ENCODE measurements around the gene IDNK. TPM values are rescaled to one million over a fixed set of nuclear protein-coding genes. Genes with fewer than 3 reads are reported as not detected.

The IDNK gene
- total RNA-seq, 1 donor from 2014 or later, result 3.9 TPM

GRCh38 chr9:83584995-83585394, 37.9 kb upstream of the IDNK start:
- H3K27ac Mint-ChIP-seq (ENCODE audit: unreplicated experiment), result no peak overlapping the region
- no peak for TF ChIP-seq CTCF (IDR thresholded peaks at IDR 0.05; ENCODE audit: unreplicated experiment)
- no peaks in the 10 kb centered on the region for H3K4me1 Mint-ChIP-seq (ENCODE audit: unreplicated experiment)
- H3K9me3 Mint-ChIP-seq (ENCODE audit: unreplicated experiment), result no peaks in the 10 kb centered on the region
- H3K27me3 Mint-ChIP-seq (ENCODE audit: unreplicated experiment), result no peaks in the 10 kb centered on the region
- H3K4me3 Mint-ChIP-seq (ENCODE audit: unreplicated experiment), result no peak overlapping the region
- DNase-seq (ENCODE audit: low spot score), result no peak
- no peaks in the 10 kb centered on the region for H3K36me3 Mint-ChIP-seq (ENCODE audit: low read depth, unreplicated experiment)

- H3K27ac Mint-ChIP-seq (ENCODE audit: unreplicated experiment), result no peak overlapping the region
- H3K4me1 Mint-ChIP-seq (ENCODE audit: unreplicated experiment), result no peaks in the 10 kb centered on the region
- no peak overlapping the region for H3K4me3 Mint-ChIP-seq (ENCODE audit: unreplicated experiment)
- H3K36me3 Mint-ChIP-seq (ENCODE audit: low read depth, unreplicated experiment), result no peaks in the 10 kb centered on the region
- DNase-seq (ENCODE audit: low spot score), result no peak
- TF ChIP-seq CTCF (IDR thresholded peaks at IDR 0.05; ENCODE audit: unreplicated experiment), result no peak
- no peaks in the 10 kb centered on the region for H3K9me3 Mint-ChIP-seq (ENCODE audit: unreplicated experiment)
- no peaks in the 10 kb centered on the region for H3K27me3 Mint-ChIP-seq (ENCODE audit: unreplicated experiment)
These were observed 34.7 kb upstream of the IDNK start for GRCh38 chr9:83588256-83588655.

GRCh38 chr9:83596899-83597504, 25.9 kb upstream of the IDNK start:
- H3K27ac Mint-ChIP-seq (ENCODE audit: unreplicated experiment), result no peak overlapping the region
- H3K27me3 Mint-ChIP-seq (ENCODE audit: unreplicated experiment), result peaks cover 4% of the 10 kb centered on the region
- no peaks in the 10 kb centered on the region for H3K36me3 Mint-ChIP-seq (ENCODE audit: low read depth, unreplicated experiment)
- peak; percentile 89 for TF ChIP-seq CTCF (IDR thresholded peaks at IDR 0.05; ENCODE audit: unreplicated experiment)
- no peaks in the 10 kb centered on the region for H3K9me3 Mint-ChIP-seq (ENCODE audit: unreplicated experiment)
- peak; percentile 63 for DNase-seq (ENCODE audit: low spot score)
- H3K4me3 Mint-ChIP-seq (ENCODE audit: unreplicated experiment), result no peak overlapping the region
- H3K4me1 Mint-ChIP-seq (ENCODE audit: unreplicated experiment), result no peaks in the 10 kb centered on the region

- no peak overlapping the region for H3K27ac Mint-ChIP-seq (ENCODE audit: unreplicated experiment)
- no peak for TF ChIP-seq CTCF (IDR thresholded peaks at IDR 0.05; ENCODE audit: unreplicated experiment)
- no peaks in the 10 kb centered on the region for H3K9me3 Mint-ChIP-seq (ENCODE audit: unreplicated experiment)
- no peaks in the 10 kb centered on the region for H3K36me3 Mint-ChIP-seq (ENCODE audit: low read depth, unreplicated experiment)
- H3K27me3 Mint-ChIP-seq (ENCODE audit: unreplicated experiment), result peaks cover 4% of the 10 kb centered on the region
- no peak for DNase-seq (ENCODE audit: low spot score)
- H3K4me1 Mint-ChIP-seq (ENCODE audit: unreplicated experiment), result no peaks in the 10 kb centered on the region
- no peak overlapping the region for H3K4me3 Mint-ChIP-seq (ENCODE audit: unreplicated experiment)
These were observed 24.5 kb upstream of the IDNK start for GRCh38 chr9:83598487-83598886.

- H3K36me3 Mint-ChIP-seq (ENCODE audit: low read depth, unreplicated experiment), result no peaks in the 10 kb centered on the region
- H3K9me3 Mint-ChIP-seq (ENCODE audit: unreplicated experiment), result no peaks in the 10 kb centered on the region
- H3K4me3 Mint-ChIP-seq (ENCODE audit: unreplicated experiment), result no peak overlapping the region
- TF ChIP-seq CTCF (IDR thresholded peaks at IDR 0.05; ENCODE audit: unreplicated experiment), result no peak
- H3K27ac Mint-ChIP-seq (ENCODE audit: unreplicated experiment), result no peak overlapping the region
- DNase-seq (ENCODE audit: low spot score), result no peak
- H3K27me3 Mint-ChIP-seq (ENCODE audit: unreplicated experiment), result peaks cover 4% of the 10 kb centered on the region
- no peaks in the 10 kb centered on the region for H3K4me1 Mint-ChIP-seq (ENCODE audit: unreplicated experiment)
These were observed 23.9 kb upstream of the IDNK start for GRCh38 chr9:83599071-83599470.

Data from endothelial cell (in vitro differentiated cells).